ENCODE measurements around the gene RBFOX2.

- TF ChIP-seq CTCF (conservative IDR thresholded peaks at IDR 0.05; ENCODE audit: low read length) (no peak), EZH2phosphoT487 (IDR thresholded peaks at IDR 0.05; ENCODE audit: borderline replicate concordance, low read depth, low read length) (no peak)
Measured at GRCh38 chr22:36067235-36067558, 38.6 kb upstream of the RBFOX2 start.

Data from OCI-LY7 (cell line).